ENCODE results near the gene PRICKLE4.
A peak's percentile ranks its signal among the peaks of the same experiment; 100 is the strongest.
"Not testable (repeated sequence)": the region's sequence is repeated elsewhere in the genome, so short reads cannot be mapped to it uniquely, and the experiment has no call there.

The PRICKLE4 gene

GRCh38 chr6:41746107-41746506, 34.5 kb upstream of the PRICKLE4 start:
- no peak for DNase-seq (ENCODE audit: low read depth)

- DNase-seq (ENCODE audit: low read depth): no peak
Observed at GRCh38 chr6:41747256-41748101, 33.1 kb upstream of the PRICKLE4 start, which contains the start of gene PGC. Gene PGC (minus strand): TSS chr6:41747397. CDS start chr6:41747334, 63 bp downstream.

GRCh38 chr6:41748102-41748477, 32.5 kb upstream of the PRICKLE4 start:
- DNase-seq (ENCODE audit: low read depth): no peak

GRCh38 chr6:41748542-41748941, 32.0 kb upstream of the PRICKLE4 start:
- peak; percentile 29 for DNase-seq (ENCODE audit: low read depth)

GRCh38 chr6:41750374-41750773, 30.2 kb upstream of the PRICKLE4 start:
- DNase-seq (ENCODE audit: low read depth): no peak

- no peak for DNase-seq (ENCODE audit: low read depth)
Observed at GRCh38 chr6:41755895-41756294, 24.7 kb upstream of the PRICKLE4 start.

- no peak for DNase-seq (ENCODE audit: low read depth)
Observed at GRCh38 chr6:41756354-41756753, 24.2 kb upstream of the PRICKLE4 start.

GRCh38 chr6:41757271-41757670, 23.3 kb upstream of the PRICKLE4 start:
- DNase-seq (ENCODE audit: low read depth): no peak

- peak; percentile 40 for DNase-seq (ENCODE audit: low read depth)
Observed at GRCh38 chr6:41757931-41758640, 22.5 kb upstream of the PRICKLE4 start.

GRCh38 chr6:41758641-41759035, 21.9 kb upstream of the PRICKLE4 start:
- no peak for DNase-seq (ENCODE audit: low read depth)

GRCh38 chr6:41759106-41759904, 21.3 kb upstream of the PRICKLE4 start:
- DNase-seq (ENCODE audit: low read depth): no peak

GRCh38 chr6:41759905-41760579, 20.5 kb upstream of the PRICKLE4 start:
- DNase-seq (ENCODE audit: low read depth): no peak

- no peak for DNase-seq (ENCODE audit: low read depth)
Observed at GRCh38 chr6:41763470-41763869, 17.1 kb upstream of the PRICKLE4 start.

- DNase-seq (ENCODE audit: low read depth): not testable (repeated sequence)
Observed at GRCh38 chr6:41766043-41766664, 14.4 kb upstream of the PRICKLE4 start.

GRCh38 chr6:41767112-41767833, 13.3 kb upstream of the PRICKLE4 start:
- DNase-seq (ENCODE audit: low read depth): peak; percentile 84

GRCh38 chr6:41768545-41769308, 11.9 kb upstream of the PRICKLE4 start:
- no peak for DNase-seq (ENCODE audit: low read depth)

GRCh38 chr6:41769376-41769775, 11.2 kb upstream of the PRICKLE4 start:
- DNase-seq (ENCODE audit: low read depth): no peak

- no peak for DNase-seq (ENCODE audit: low read depth)
Observed at GRCh38 chr6:41770381-41771057, 10.1 kb upstream of the PRICKLE4 start.

Data from iris pigment epithelial cell (primary cell).